Ishikawa (cell line): ENCODE measurements around the gene ZNF467.

Experiments used
- CEBPB ChIP-seq: IDR thresholded peaks from 2 replicates; pipeline ENCODE4 v1.6.1; 2012
- CREB1 ChIP-seq: IDR thresholded peaks from 2 replicates; pipeline ENCODE4 v1.6.1; 2012; ENCODE audit warnings: low read depth
- EGR1 ChIP-seq: IDR thresholded peaks from 2 replicates; pipeline ENCODE4 v1.6.1; 2012
- EP300 ChIP-seq: IDR thresholded peaks from 2 replicates; pipeline ENCODE4 v1.6.1; 2012; ENCODE audit warnings: borderline replicate concordance
- FOXM1 ChIP-seq: IDR thresholded peaks from 2 replicates; pipeline ENCODE4 v1.6.1; 2012; ENCODE audit warnings: low read depth, borderline replicate concordance
- MAX ChIP-seq: IDR thresholded peaks from 2 replicates; pipeline ENCODE4 v1.6.1; 2012
- NFIC ChIP-seq: IDR thresholded peaks from 2 replicates; pipeline ENCODE4 v1.6.1; 2012
- RAD21 ChIP-seq: IDR thresholded peaks from 2 replicates; pipeline ENCODE4 v1.6.1; 2012; ENCODE audit warnings: low read depth
- REST ChIP-seq: IDR thresholded peaks from 2 replicates; pipeline ENCODE4 v1.6.1; 2012; ENCODE audit warnings: low read depth, mild to moderate bottlenecking
- TAF1 ChIP-seq: IDR thresholded peaks from 2 replicates; pipeline ENCODE4 v1.6.1; 2012; ENCODE audit warnings: low read depth, mild to moderate bottlenecking
- TCF12 ChIP-seq: IDR thresholded peaks from 2 replicates; pipeline ENCODE4 v1.6.1; 2012; ENCODE audit warnings: low read depth
- TEAD4 ChIP-seq: IDR thresholded peaks from 2 replicates; pipeline ENCODE4 v1.6.1; 2012
- USF1 ChIP-seq: IDR thresholded peaks from 2 replicates; pipeline ENCODE4 v1.6.1; 2012
- YY1 ChIP-seq: IDR thresholded peaks from 2 replicates; pipeline ENCODE4 v1.6.1; 2012; ENCODE audit warnings: low read depth
- ZBTB7A ChIP-seq: IDR thresholded peaks from 2 replicates; pipeline ENCODE4 v1.6.1; 2012; ENCODE audit warnings: low read depth

The ZNF467 gene

GRCh38 chr7:149808311-149808710 lies 34.9 kb upstream of the ZNF467 start:
- no peak for TF ChIP-seq NFIC
- no peak for TF ChIP-seq REST
- TF ChIP-seq FOXM1, result no peak
- TF ChIP-seq YY1, result no peak
- TF ChIP-seq MAX, result no peak
- no peak for TF ChIP-seq EP300
- TF ChIP-seq RAD21, result no peak
- TF ChIP-seq CREB1, result no peak
- TF ChIP-seq CEBPB, result no peak
- TF ChIP-seq USF1, result no peak
- TF ChIP-seq TAF1, result no peak
- TF ChIP-seq TEAD4, result no peak
- no peak for TF ChIP-seq TCF12
- TF ChIP-seq ZBTB7A, result no peak
- TF ChIP-seq EGR1, result no peak

- no peak for TF ChIP-seq CEBPB
- no peak for TF ChIP-seq ZBTB7A
- no peak for TF ChIP-seq TCF12
- TF ChIP-seq RAD21, result no peak
- no peak for TF ChIP-seq REST
- TF ChIP-seq TAF1, result no peak
- no peak for TF ChIP-seq USF1
- no peak for TF ChIP-seq FOXM1
- TF ChIP-seq EP300, result no peak
- no peak for TF ChIP-seq EGR1
- no peak for TF ChIP-seq TEAD4
- no peak for TF ChIP-seq MAX
- TF ChIP-seq CREB1, result no peak
These were observed 33.3 kb upstream of the ZNF467 start for GRCh38 chr7:149806726-149807125.

- TF ChIP-seq USF1 (no peak), EP300 (no peak), RAD21 (no peak), TAF1 (no peak), YY1 (no peak), CREB1 (no peak), REST (no peak), FOXM1 (no peak), TCF12 (no peak), MAX (no peak), NFIC (no peak), EGR1 (no peak), ZBTB7A (no peak), TEAD4 (no peak), CEBPB (no peak)
These were observed 30.7 kb upstream of the ZNF467 start for GRCh38 chr7:149804106-149804505.
